Tibial artery (tissue), 4 donors: ENCODE data around the gene CCDC50.

Experiments
- DNase-seq, 2 donors: peaks; one replicate each; pipeline ENCODE4 v3.0.0-alpha.2; 2019
- H3K27ac ChIP-seq, 2 donors: fragments of 200-600 bp; sonication (generic) in 1 of 2; 1 replicate in 1 of 2; 2 replicates in 1 of 2; pipeline ENCODE4 v1.5.1; 2018 to 2019; ENCODE audit warnings: mild to moderate bottlenecking in 1 of 2
- H3K27me3 ChIP-seq, 2 donors: fragments of 200-600 bp; sonication (generic) in 1 of 2; one replicate each; pipeline versions ENCODE4 v1.5.1 to v1.6.0; 2016 to 2019
- H3K36me3 ChIP-seq, 3 donors: fragments of 200-600 bp; sonication (generic) in 2 of 3; one replicate each; pipeline ENCODE4 v1.5.1; 2016 to 2019; ENCODE audit warnings: mild to moderate bottlenecking in 2 of 3
- H3K4me1 ChIP-seq, 4 donors: fragments of 200-600 bp; sonication (generic) in 2 of 4; 1 replicate in 3 of 4; 2 replicates in 1 of 4; pipeline ENCODE4 v1.5.1; 2016 to 2019
- H3K4me3 ChIP-seq, 2 donors: fragments of 200-600 bp; sonication (generic) in 1 of 2; 1 replicate in 1 of 2; 2 replicates in 1 of 2; pipeline ENCODE4 v1.5.1; 2018 to 2019; ENCODE audit warnings: mild to moderate bottlenecking in 2 of 2
- H3K9me3 ChIP-seq, 3 donors: fragments of 200-600 bp; sonication (generic) in 1 of 3; one replicate each; pipeline ENCODE4 v1.5.1; 2016 to 2019
- intact Hi-C: fragments of 100-400 bp; cut with DNase I; formaldehyde crosslinking; loops from one replicate; pipeline ENCODE4 v1.15.0; 2023; ENCODE audit warnings: low total_unique reads
- TF ChIP-seq, protein P1 (sequence below), 2 experiments: fragments of 200-600 bp in 1 of 2; fragments of 450-650 bp in 1 of 2; IDR thresholded peaks; one replicate each; pipeline ENCODE4 v1.5.1; 2017 to 2019; ENCODE audit warnings: antibody characterized with exemption in 2 of 2, mild to moderate bottlenecking in 1 of 2, moderate library complexity in 1 of 2

CCDC50 gene

GRCh38 chr3:191290311-191291025 lies 38.7 kb upstream of the CCDC50 start:
- H3K9me3 ChIP-seq: no peaks in the 10 kb centered on the region
- no peaks in the 10 kb centered on the region for H3K36me3 ChIP-seq
- TF ChIP-seq, protein P1, sequence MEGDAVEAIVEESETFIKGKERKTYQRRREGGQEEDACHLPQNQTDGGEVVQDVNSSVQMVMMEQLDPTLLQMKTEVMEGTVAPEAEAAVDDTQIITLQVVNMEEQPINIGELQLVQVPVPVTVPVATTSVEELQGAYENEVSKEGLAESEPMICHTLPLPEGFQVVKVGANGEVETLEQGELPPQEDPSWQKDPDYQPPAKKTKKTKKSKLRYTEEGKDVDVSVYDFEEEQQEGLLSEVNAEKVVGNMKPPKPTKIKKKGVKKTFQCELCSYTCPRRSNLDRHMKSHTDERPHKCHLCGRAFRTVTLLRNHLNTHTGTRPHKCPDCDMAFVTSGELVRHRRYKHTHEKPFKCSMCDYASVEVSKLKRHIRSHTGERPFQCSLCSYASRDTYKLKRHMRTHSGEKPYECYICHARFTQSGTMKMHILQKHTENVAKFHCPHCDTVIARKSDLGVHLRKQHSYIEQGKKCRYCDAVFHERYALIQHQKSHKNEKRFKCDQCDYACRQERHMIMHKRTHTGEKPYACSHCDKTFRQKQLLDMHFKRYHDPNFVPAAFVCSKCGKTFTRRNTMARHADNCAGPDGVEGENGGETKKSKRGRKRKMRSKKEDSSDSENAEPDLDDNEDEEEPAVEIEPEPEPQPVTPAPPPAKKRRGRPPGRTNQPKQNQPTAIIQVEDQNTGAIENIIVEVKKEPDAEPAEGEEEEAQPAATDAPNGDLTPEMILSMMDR (IDR thresholded peaks at IDR 0.05): no peak
- no peak for DNase-seq
- intact Hi-C loops: no loop called here
- no peaks in the 10 kb centered on the region for H3K27me3 ChIP-seq
- no peaks in the 10 kb centered on the region for H3K4me1 ChIP-seq
- H3K27ac ChIP-seq: no peak overlapping the region
- H3K4me3 ChIP-seq: no peak overlapping the region

GRCh38 chr3:191292243-191293015 lies 36.8 kb upstream of the CCDC50 start:
- Histone ChIP-seq H3K36me3 (no peaks in the 10 kb centered on the region), H3K4me3 (no peak overlapping the region), H3K27me3 (no peaks in the 10 kb centered on the region), H3K4me1 (no peaks in the 10 kb centered on the region), H3K9me3 (no peaks in the 10 kb centered on the region), H3K27ac (no peak overlapping the region)
- no peak for DNase-seq
- TF ChIP-seq, protein P1 (IDR thresholded peaks at IDR 0.05): no peak
- intact Hi-C loops: no loop called here

GRCh38 chr3:191294291-191294690 lies 34.9 kb upstream of the CCDC50 start:
- Histone ChIP-seq H3K36me3 (no peaks in the 10 kb centered on the region), H3K9me3 (no peaks in the 10 kb centered on the region)

DNA sequence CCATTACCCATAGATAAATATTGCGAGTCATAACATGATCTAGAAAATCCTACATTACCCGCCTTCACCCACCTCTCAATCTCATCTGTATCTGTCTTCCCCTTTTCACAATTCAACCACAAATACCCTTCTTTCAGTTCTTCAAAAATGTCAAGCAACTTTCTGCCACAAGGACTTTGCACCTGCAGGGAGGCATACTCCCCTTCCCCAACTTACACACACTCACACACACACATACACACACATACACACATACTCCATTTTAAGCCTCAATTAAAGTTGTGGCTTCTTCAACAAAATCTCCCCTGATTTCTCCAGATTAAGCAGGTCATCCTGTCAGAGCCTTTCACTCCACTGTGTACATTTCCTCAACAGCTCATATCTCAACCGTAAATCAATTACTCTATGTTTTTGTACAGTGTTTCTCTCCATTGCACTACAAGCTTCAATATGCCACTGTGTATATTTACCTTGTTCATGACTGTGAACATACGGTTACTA lies 33.1 kb upstream of the CCDC50 start:
- H3K27me3 ChIP-seq: no peaks in the 10 kb centered on the region
- intact Hi-C loops: no loop called here
- H3K4me3 ChIP-seq: no peak overlapping the region
- H3K4me1 ChIP-seq: no peaks in the 10 kb centered on the region
- no peak overlapping the region for H3K27ac ChIP-seq
- no peaks in the 10 kb centered on the region for H3K36me3 ChIP-seq
- no peaks in the 10 kb centered on the region for H3K9me3 ChIP-seq
- no peak for DNase-seq
- TF ChIP-seq, protein P1 (IDR thresholded peaks at IDR 0.05): no peak

More at GRCh38 chr3:191294291-191294690, 34.9 kb upstream of the CCDC50 start:
- no peaks in the 10 kb centered on the region for H3K27me3 ChIP-seq
- TF ChIP-seq, protein P1 (IDR thresholded peaks at IDR 0.05): no peak
- no peak for DNase-seq
- H3K27ac ChIP-seq: no peak overlapping the region
- H3K4me1 ChIP-seq: no peaks in the 10 kb centered on the region
- intact Hi-C loops: no loop called here
- H3K4me3 ChIP-seq: no peak overlapping the region

GRCh38 chr3:191298846-191299245 lies 30.3 kb upstream of the CCDC50 start:
- no peak overlapping the region for H3K4me3 ChIP-seq
- no peak overlapping the region for H3K27ac ChIP-seq
- H3K27me3 ChIP-seq: no peaks in the 10 kb centered on the region
- intact Hi-C loops: no loop called here
- no peaks in the 10 kb centered on the region for H3K9me3 ChIP-seq
- TF ChIP-seq, protein P1 (IDR thresholded peaks at IDR 0.05): no peak
- H3K4me1 ChIP-seq: no peaks in the 10 kb centered on the region
- no peaks in the 10 kb centered on the region for H3K36me3 ChIP-seq
- DNase-seq: no peak
